ENCODE data around the gene TFDP3.

The TFDP3 gene

DNA sequence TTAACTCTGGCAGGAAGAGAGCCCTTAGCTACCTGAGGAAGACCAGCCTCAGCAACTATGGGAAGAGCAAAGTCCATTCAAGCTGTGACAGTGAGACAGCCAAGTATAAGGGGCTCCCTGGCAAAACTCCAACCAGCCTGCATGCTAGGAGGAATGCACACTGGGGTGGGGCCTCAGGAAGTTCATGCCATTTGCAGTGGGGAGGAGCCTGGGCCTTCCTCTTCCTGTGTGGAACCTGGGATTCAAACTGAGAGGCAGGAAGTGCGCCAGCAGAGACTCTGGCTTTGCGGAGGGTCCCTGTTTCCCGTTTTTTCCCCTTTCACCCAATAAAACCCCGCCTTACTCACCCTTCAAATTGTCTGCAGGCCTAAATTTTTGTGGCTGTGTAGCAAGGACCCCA is 33.0 kb downstream of the TFDP3 start:
- DNase-seq, result no peak

DNA sequence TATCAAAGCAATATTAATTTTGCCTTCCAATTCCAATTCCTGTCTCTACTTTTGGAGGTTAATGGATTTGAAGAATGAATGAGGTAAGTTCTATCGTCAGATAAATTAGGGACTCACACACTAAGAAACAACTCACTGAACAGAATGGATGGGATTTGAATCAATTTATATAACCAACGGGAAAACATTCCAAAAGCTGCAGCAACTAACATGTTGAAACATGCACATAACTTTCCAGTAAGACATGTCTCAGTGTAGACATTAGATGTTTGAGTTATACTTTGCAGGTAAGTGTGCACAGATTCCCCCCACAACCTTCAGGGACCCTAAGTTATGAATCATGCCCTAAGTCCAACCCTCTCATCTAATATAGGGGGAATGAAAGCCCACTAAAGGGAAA is 34.3 kb downstream of the TFDP3 start:
- no peak for DNase-seq

DNA sequence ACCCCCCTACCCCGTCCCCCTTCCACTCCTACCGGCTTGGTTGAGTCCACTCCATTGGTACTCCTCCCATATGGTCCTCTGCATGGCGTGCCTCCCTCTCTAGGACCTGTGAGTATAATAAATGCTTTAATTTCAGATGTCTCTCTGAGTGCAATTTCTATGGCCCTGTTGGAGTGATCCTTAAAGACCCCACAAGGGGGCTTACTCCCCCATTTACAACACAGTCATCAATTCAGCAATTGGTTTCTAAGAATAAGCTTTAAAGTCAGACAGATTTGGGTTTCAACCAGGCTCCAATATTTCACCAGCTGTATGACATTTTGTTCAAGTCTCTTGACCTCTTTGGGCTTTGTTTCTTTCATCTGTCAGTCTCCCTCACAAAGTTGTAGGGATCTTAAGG is 38.7 kb downstream of the TFDP3 start:
- no peak for DNase-seq

- DNase-seq, result no peak
These were observed 41.0 kb downstream of the TFDP3 start for GRCh38 chrX:133177202-133177601.

- no peak for DNase-seq
These were observed 42.5 kb downstream of the TFDP3 start for GRCh38 chrX:133175605-133176004.

GRCh38 chrX:133175162-133175561 is 43.0 kb downstream of the TFDP3 start:
- no peak for DNase-seq

DNA sequence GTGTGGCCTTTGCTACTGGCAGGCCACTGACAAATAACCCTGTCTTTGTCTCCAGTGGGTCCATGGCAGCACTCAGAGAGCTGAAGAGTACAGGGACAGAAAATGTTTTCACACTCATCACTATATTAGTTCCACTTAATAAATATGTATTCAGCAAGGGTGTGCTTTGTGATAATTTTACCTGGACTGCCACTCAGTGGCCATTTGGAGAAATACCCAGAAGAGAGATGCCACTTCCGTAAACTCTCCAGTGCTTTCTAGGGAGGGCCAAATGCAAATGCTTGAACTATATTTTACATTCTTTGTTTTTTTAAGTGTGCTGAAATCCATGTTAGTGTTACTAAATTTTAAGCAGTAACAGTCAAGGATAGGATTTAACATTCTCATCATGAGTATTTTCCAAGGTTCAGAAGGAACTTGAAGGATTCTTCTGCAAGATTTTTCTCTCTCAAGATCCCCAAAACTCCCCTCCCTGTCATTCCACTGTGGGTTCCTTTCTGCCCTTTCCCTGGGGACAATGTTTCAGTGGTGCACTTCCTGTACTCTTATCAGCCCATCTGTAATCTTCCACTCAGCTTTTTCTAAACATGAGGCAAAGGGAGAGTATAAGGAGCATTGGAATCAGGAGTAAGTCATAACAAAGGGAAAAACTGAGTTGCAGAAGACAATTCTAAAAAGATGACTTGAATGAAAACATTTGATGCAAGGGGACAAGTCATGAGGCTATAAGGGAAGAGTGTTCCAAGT is 46.0 kb downstream of the TFDP3 start:
- DNase-seq, result no peak
